Erythroblast (primary cell): ENCODE data around the gene TAF13.
"Not testable (repeated sequence)": the region's sequence is repeated elsewhere in the genome, so short reads cannot be mapped to it uniquely, and the experiment has no call there.

Experiments
- DNase-seq, 2 experiments: peaks; one replicate each; lab custom pipeline; 2025; lab: John Stamatoyannopoulos, UW
- GATA1 ChIP-seq: IDR thresholded peaks from 2 replicates; pipeline ENCODE4 v1.6.1; 2011; ENCODE audit warnings: low read depth, mild to moderate bottlenecking, control low read depth, low read length, moderate library complexity
- POLR2A ChIP-seq: IDR thresholded peaks from 2 replicates; pipeline ENCODE4 v1.6.1; 2011; ENCODE audit warnings: mild to moderate bottlenecking, low read length

The TAF13 gene

DNA sequence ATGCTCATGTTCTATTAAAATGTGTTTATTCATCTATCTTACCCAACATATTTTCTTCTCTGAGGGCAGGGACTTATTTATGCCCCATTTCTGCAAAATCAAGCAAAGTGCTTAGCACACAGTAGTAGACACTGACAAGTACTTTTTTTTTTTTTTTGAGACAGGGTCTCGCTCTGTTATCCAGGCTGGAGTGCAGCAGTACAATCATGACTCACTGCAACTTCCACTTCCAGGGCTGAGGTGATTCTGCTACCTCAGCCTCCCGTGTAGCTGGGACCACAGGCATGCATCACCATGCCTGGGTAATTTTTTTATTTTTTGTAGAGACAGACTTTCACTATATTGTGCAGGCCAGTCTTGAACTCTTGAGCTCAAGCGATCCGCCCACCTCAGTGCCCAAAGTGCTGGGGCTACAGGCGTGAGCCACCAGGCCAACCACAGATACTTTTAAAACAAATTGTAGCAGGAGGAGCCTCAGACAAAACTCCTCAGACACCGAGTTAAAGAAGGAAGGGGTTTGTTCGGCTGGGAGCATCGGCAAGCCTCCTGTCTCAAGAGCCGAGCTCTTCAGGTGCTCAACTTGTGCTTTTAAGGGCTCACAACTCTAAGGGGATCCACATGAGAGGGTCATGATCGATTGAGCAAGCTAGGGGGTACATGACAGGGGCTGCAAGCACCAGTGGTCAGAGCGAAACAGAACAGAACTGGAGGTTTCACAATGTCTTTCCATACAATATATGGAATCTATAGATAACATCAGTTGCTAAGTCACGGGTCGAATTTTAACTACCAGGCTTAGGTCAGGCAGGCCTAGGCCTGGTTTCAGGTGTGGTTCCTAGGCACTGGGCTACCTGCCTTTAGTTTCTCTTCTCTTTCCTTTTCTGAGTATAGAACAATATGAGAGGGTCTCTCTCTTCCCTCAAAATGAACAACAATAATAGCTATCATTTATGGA lies 9.0 kb upstream of the TAF13 start:
- peak in 1 of 2 experiments; percentile 3 for DNase-seq
- TF ChIP-seq GATA1 (no peak), POLR2A (no peak)

DNA sequence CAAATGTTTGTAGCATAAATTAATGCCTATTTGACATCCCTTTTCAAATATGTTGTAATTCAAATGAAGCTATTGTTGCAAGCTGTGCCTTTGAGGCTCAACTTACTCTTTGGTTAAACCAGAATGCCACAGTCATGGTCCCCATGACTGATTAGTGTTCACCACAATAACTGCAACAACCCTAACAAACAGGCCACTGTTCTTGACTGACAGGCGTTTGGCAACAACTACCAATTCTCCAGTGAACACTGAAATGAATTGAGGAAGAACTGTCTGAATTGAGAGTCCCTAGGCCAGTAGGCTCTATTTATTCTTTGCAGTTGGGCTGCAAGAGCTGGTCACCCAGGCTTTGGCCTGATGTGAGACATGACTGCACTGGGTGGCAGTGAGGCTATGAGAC lies 8.1 kb upstream of the TAF13 start:
- TF ChIP-seq GATA1 (no peak), POLR2A (no peak)
- DNase-seq: no peak

DNA sequence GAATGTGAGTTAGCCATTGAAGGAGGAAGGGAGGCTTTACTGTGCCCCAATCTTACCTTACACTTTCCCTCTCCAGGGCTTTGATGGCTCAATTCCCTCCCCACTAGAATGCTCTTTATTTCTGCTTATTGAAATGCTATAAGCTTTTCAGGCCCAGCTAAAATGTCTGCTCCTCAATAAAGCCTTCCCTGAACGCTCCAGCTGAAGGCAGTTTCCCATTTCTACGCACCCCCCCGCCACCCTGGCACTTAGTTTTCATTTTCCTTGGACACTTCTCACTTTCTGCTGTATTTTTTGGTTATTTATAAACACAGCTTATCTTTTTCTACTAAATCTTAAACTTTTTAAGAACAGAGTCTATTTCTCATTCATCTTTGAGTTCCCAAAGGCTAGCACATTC lies 7.7 kb upstream of the TAF13 start:
- DNase-seq: no peak
- no peak for TF ChIP-seq POLR2A
- no peak for TF ChIP-seq GATA1

DNA sequence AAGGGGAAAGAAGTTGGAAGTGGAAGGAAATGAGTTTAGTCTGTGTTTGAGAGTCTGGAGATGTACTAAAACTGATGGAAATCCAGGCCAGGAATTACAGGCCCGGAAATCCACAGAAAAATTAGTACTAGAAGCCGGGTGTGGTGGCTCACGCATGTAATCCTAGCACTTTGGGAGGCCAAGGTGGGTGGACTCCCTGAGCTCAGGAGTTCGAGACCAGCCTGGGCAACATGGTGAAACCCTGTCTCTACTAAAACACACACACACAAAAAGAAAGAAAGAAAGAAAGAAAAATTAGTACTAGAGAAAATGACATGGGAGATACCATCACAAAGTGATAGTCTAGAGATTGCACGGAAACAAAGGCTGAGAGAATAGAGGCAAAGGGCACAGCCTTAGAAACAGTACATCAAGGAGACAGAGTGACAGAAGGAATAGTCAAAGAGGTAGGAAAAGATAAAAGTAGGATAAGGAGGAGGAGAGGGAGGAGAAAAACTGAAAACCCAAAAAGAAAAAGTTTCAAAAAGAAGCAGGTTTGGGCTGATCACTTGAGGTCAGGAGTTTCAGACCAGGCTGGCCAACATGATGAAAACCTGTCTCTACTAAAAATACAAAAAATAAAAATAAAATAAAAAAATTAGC lies 4.8 kb upstream of the TAF13 start:
- no peak for TF ChIP-seq GATA1
- TF ChIP-seq POLR2A: no peak
- DNase-seq: no peak

DNA sequence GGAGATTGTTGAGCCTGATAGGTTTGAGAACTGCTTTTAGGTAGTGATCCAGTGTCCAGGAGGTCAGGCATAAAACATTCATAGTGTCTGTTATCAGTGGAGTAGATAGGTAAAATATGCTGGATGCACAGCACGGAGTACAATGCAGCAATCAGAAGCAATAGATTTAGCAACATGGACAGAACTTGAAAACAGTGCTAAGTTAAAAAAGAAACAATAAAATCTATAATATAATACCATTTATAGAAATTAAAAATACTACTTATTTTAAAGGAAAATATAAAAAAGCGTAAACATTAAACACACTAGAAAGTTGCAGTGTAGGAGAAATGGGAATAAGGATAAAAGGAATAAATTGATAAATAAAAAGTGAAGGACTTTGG lies 3.4 kb upstream of the TAF13 start:
- no peak for DNase-seq
- TF ChIP-seq GATA1 (no peak), POLR2A (no peak)

DNA sequence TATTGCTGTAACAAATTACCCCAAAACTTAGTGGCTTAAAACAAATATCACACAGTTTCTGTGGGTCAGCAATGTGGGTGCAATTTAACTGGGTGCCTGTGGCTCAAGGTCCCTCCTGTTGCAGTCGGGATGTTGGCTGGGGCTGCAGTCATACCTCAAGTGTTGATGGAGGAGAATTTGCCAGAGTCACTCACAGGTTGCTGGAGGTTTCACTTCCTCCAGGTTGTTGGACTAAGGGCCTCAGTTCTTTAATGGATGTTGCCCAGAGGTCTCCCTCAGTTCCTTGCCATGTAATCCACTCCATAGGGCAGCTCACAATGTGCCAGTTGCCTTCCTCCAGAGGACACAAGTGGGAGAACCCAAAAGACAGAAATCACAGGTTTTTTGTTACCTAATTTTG lies 2.5 kb upstream of the TAF13 start:
- DNase-seq: no peak
- no peak for TF ChIP-seq POLR2A
- no peak for TF ChIP-seq GATA1

DNA sequence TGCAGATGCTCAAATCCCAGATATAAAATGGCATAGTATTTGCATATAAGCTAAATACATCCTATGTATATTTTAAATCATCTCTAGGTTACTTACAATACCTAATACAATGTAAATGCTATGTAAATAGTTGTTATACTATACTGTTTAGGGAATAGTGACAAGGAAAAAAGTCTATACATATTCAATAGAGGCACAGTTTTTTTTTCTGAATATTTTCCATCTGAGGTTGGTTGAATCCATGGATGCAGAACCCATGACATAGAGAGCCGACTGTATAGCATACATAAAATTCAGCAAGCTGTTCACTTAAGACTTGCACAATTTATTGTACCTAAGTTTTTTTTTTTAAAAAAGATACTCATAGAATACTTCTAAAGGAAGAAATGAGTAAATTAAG lies 6.5 kb downstream of the TAF13 start:
- no peak for DNase-seq
- TF ChIP-seq GATA1 (no peak), POLR2A (no peak)

DNA sequence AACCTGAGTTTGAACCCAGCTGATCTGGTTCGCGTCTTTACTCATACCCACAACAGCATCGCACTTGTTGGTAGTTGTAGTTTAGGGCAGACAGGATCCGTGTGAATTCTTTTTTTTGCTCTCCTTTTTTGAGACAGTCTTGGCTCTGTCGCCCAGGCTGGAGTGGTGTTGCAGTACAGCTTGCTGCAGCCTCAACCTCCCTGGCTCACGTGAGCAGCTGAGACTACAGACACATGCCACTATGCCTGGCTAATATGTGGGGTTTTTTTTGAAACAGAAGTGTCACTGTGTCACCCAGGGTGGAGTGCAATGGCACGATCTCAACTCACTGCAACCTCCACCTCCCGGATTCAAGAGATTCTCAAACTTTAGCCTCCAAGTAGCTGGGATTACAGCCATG lies 7.9 kb downstream of the TAF13 start:
- DNase-seq: no peak

DNA sequence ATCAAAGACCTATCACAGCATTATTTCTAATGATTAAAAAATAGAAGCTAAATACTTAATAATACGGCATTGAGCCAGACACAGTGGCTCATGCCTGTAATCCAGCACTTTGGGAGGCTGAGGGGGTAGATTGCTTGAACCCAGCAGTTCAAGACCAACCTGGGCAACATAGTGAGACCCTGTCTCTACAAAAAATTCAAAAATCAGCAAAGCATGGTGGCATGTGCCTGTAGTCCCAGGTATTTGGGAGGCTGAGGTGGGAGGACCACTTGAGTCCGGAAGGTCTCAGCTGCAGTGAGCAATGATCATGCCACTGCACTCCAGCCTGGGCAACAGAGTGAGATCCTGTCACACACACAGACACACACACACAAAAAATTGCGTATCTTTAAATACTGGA lies 10.7 kb downstream of the TAF13 start:
- no peak for DNase-seq
- TF ChIP-seq POLR2A (no peak), GATA1 (no peak)

More for the DNA sequence above, 7.9 kb downstream of the TAF13 start:
- TF ChIP-seq GATA1: no peak
- TF ChIP-seq POLR2A: no peak

DNA sequence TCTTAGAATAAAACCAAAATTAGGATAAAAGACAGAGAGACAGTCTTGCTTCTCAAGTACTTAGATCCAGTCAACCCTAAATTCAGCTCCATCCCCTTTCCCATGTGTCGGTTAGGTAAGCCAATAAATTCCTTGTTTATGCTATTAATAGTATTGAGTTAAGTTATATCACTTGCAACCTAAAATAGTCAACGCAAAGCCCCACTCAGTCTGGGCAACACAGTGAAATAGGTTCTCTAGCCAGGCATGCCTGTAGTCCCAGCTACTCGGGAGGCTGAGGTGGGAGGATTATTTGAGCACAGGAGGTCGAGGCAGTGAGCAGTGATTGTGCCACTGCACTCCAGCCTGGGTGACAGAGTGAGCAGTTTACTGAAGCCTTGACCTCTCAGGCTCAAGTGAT lies 14.6 kb downstream of the TAF13 start:
- DNase-seq: no peak
- no peak for TF ChIP-seq POLR2A
- no peak for TF ChIP-seq GATA1

DNA sequence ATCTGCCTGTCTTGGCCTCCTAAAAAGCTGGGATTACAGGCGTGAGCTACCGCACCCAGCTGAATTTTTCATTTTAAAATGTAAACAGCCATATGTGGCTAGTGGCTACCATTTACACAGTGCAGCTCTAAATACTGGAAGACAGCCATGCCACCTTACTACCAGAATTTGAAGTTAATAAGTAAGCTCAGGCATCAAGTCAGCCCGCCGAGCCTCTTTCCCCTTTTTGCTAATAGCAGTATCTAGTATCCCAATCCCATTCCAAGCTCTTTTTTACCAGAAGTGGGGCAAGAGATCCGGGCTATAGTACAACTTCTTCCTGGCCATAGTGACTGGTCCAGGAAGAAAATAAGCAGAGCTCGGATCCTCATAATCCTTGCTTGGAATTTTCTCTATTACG lies 15.1 kb downstream of the TAF13 start:
- no peak for DNase-seq
- TF ChIP-seq POLR2A (no peak), GATA1 (no peak)

DNA sequence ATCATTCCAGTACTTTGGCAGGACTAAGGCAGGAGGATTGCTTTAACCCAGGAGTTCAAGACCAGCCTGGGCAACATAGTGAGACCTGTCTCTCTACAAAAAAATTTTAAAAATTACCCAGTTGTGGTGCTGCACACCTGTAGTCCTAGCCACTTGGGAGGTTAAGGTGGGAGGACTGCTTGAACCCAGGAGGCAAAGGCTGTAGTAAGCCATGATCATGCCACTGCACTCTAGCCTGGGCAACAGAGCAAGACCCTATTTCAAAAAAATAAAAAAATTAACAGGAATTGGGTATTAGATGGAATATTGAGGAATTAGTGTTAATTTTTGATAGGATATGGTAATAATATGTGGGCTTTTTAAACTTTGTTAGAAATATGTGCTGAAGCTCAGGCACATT lies 16.8 kb downstream of the TAF13 start:
- no peak for DNase-seq
- no peak for TF ChIP-seq GATA1

DNA sequence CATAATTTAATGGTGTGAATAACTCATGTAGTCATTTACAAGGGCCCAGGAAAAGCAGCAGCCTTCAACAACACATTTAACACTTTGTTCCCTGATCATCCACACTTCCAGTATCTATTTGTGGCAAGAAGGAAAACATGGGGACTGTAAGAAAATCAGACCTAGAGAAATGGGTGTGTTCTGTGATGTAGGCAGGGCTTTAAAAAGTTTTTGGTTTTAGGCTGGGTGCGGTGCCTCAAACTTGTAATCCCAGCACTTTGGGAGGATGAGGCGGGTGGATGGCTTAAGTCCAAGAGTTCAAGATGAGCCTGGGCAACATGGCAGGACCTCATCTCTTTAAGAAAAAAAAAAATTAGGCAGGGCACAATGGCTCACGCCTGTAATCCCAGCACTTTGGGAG lies 19.7 kb downstream of the TAF13 start:
- no peak for DNase-seq
- TF ChIP-seq GATA1: no peak
- TF ChIP-seq POLR2A: no peak

DNA sequence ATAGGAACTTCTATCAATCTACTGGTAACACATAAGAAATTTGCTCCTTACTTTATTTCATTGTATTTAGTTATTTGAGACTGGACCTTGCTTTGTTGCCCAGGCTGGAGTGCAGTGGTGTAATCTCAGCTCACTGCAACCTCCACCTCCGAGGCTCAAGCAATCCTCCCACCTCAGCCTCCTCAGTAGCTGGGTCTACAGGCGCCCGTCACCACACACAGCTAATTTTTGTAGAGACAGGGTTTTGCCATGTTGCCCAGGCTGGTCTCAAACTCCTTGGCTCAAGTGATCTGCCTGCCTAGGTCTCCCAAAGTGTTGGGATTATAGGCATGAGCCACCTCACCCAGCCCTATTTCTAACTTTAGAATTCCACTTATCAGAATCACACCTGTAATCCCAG lies 23.7 kb downstream of the TAF13 start:
- not testable (repeated sequence) for DNase-seq
